Activated CD4-positive, alpha-beta T cell treated with anti-CD3 and anti-CD28 coated beads, Interleukin-2, amount 10 ng/mL, durations not matched to agents 7 days and 5 days (primary cell): ENCODE data around the gene AEN. TPM values are rescaled to one million over a fixed set of nuclear protein-coding genes. Genes with fewer than 3 reads are reported as not detected.
A peak's percentile ranks its signal among the peaks of the same experiment; 100 is the strongest.
"Not testable (repeated sequence)": the region's sequence is repeated elsewhere in the genome, so short reads cannot be mapped to it uniquely, and the experiment has no call there.

Experiments used
- CTCF ChIA-PET: fragments of 350-600 bp; sonication (Branson Sonifier 250); formaldehyde crosslinking; loops from one replicate; lab custom pipeline; 2021; ENCODE audit warnings: antibody characterized with exemption; lab: Charles Lee
- POLR2A ChIA-PET: fragments of 350-600 bp; sonication (Branson Sonifier 250); formaldehyde crosslinking; loops from one replicate; lab custom pipeline; 2021; ENCODE audit warnings: antibody characterized with exemption; lab: Charles Lee
- DNase-seq: peaks from one replicate; pipeline ENCODE4 v3.0.0-alpha.2; 2020
- H3K27ac Mint-ChIP-seq: one replicate; pipeline ENCODE4 v1.8.0; 2021; ENCODE audit warnings: mild to moderate bottlenecking, moderate library complexity, mixed read lengths
- H3K27me3 Mint-ChIP-seq: one replicate; pipeline ENCODE4 v1.8.0; 2021; ENCODE audit warnings: mixed read lengths
- H3K36me3 Mint-ChIP-seq: one replicate; pipeline ENCODE4 v1.8.0; 2021; ENCODE audit warnings: low read depth, mixed read lengths
- H3K4me1 Mint-ChIP-seq: one replicate; pipeline ENCODE4 v1.8.0; 2021; ENCODE audit warnings: mixed read lengths
- H3K4me3 Mint-ChIP-seq: one replicate; pipeline ENCODE4 v1.8.0; 2021; ENCODE audit warnings: mild to moderate bottlenecking, moderate library complexity, mixed read lengths
- H3K9me3 Mint-ChIP-seq: one replicate; pipeline ENCODE4 v1.8.0; 2021; ENCODE audit warnings: mixed read lengths
- total RNA-seq, 2 experiments: library from RNA; stranded (reverse); gene quantifications; one replicate each; pipeline ENCODE4 v1.2.3, GENCODE V29; 2021

The AEN gene
- total RNA-seq, 2 experiments from 2014 or later = 45.7 to 52.5 TPM

DNA sequence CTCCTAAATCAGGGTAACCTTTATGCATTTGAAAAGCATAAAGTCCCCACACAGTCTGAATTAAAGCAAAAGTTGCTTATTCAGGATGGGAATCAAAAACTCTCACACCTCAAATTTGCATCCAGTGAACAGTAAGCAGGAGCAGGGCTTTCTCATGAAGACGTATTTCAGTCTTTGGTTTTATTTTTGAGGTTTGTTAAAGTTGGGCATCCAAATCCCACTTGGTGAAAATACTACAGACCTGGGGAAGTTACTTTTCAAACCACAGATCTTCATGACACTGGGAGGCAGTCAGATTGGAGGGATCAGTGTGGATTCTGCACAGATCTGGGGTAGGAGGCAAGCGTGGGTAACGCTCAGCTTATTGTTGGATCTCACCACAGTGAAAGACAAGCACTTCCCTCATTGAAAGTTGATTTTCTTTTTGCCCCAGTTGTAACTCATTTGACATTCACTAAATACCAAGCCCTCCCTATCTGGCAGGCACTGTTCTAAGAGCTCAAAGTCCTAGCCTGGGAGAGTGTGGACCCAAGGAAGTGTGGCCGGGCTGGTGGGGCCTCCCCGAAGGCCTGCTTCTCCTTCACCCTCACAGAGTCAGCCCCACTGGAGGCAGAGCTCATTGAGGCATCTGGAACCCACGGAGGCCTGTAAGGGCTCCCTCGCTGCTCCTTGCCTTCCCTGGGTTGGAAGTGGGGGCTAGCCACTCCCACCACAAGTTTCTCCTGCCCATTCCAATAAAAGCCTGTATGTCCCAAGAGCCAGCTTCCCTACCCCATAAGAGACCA lies 16.9 kb downstream of the AEN start:
- no peak for DNase-seq
- ChIA-PET POLR2A (interaction anchor here (0.6 to 1.7 kb wide), 5 partner anchors 8 to 16 kb away, joined by 3 to 13 read pairs (median 7); no protein-coding TSS in a partner anchor), CTCF (interaction anchor here (0.6 to 1.6 kb wide), 6 partner anchors 12 to 463 kb away, joined by 3 to 5 read pairs (median 4); no protein-coding TSS in a partner anchor)
- Mint-ChIP-seq H3K9me3 (no peaks in the 10 kb centered on the region), H3K36me3 (peaks cover 70% of the 10 kb centered on the region), H3K4me3 (peak overlapping the region; percentile 88), H3K4me1 (peaks cover 72% of the 10 kb centered on the region), H3K27ac (peak overlapping the region; percentile 96), H3K27me3 (no peaks in the 10 kb centered on the region)

- ChIA-PET CTCF (interaction anchor here (0.6 to 1.6 kb wide), 6 partner anchors 11 to 462 kb away, joined by 3 to 5 read pairs (median 4); no protein-coding TSS in a partner anchor), POLR2A (interaction anchor here (0.5 to 1.7 kb wide), 6 partner anchors 9 to 173 kb away, joined by 3 to 13 read pairs (median 5); no protein-coding TSS in a partner anchor)
- H3K4me1 Mint-ChIP-seq = peaks cover 69% of the 10 kb centered on the region
- peak; percentile 98 for DNase-seq
- H3K9me3 Mint-ChIP-seq = no peaks in the 10 kb centered on the region
- no peaks in the 10 kb centered on the region for H3K27me3 Mint-ChIP-seq
- peak within 1 kb of the TSS; percentile 96 for H3K27ac Mint-ChIP-seq
- H3K36me3 Mint-ChIP-seq = peaks cover 70% of the 10 kb centered on the region
- peak within 1 kb of the TSS; percentile 88 for H3K4me3 Mint-ChIP-seq
Observed at GRCh38 chr15:88638626-88639372, 17.7 kb downstream of the AEN start, which contains the start of gene ISG20. Gene ISG20, plus strand, starts transcription at chr15:88639016. Its CDS starts 351 bp downstream, at chr15:88639367.

GRCh38 chr15:88641959-88642452 lies 20.9 kb downstream of the AEN start:
- peaks cover 71% of the 10 kb centered on the region for H3K4me1 Mint-ChIP-seq
- peaks cover 70% of the 10 kb centered on the region for H3K36me3 Mint-ChIP-seq
- peak overlapping the region; percentile 63 for H3K27ac Mint-ChIP-seq
- ChIA-PET POLR2A (no interaction called here), CTCF (no interaction called here)
- DNase-seq = no peak
- H3K9me3 Mint-ChIP-seq = no peaks in the 10 kb centered on the region
- H3K27me3 Mint-ChIP-seq = no peaks in the 10 kb centered on the region
- H3K4me3 Mint-ChIP-seq = peak overlapping the region; percentile 20

- H3K36me3 Mint-ChIP-seq = peaks cover 69% of the 10 kb centered on the region
- H3K27ac Mint-ChIP-seq = peak overlapping the region; percentile 63
- H3K9me3 Mint-ChIP-seq, H3K27me3 Mint-ChIP-seq, DNase-seq, CTCF ChIA-PET, POLR2A ChIA-PET: not testable (repeated sequence)
- H3K4me3 Mint-ChIP-seq = peak overlapping the region; percentile 37
- peaks cover 70% of the 10 kb centered on the region for H3K4me1 Mint-ChIP-seq
Observed at GRCh38 chr15:88642514-88642913, 21.4 kb downstream of the AEN start.

DNA sequence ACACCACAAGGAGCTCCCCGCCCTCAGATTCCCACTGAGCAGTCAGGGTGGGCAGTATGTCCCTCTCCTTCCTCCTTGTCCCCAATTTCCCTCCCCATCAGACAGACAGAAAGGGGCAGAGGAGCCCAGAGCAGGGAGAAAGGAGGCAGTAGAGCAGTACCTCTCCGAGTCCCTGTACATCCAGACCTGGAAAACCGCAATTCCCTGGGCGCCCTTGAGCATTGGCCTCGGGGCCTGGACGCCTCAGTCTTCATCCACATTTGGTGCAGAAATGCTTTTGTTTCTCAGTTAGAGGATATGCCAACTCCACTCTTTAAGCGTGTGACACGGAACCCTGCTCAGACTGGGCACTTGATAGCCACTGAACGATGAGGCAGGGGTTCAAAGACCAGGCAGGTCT lies 23.6 kb downstream of the AEN start:
- no peak for DNase-seq
- Mint-ChIP-seq H3K4me3 (no peak overlapping the region), H3K4me1 (peaks cover 78% of the 10 kb centered on the region), H3K9me3 (no peaks in the 10 kb centered on the region), H3K36me3 (peaks cover 78% of the 10 kb centered on the region), H3K27me3 (no peaks in the 10 kb centered on the region), H3K27ac (no peak overlapping the region)
- ChIA-PET POLR2A (no interaction called here), CTCF (interaction anchor here (0.8 to 1.9 kb wide), 3 partner anchors 12 to 1415 kb away, joined by 4 to 7 read pairs (median 7); no protein-coding TSS in a partner anchor)

DNA sequence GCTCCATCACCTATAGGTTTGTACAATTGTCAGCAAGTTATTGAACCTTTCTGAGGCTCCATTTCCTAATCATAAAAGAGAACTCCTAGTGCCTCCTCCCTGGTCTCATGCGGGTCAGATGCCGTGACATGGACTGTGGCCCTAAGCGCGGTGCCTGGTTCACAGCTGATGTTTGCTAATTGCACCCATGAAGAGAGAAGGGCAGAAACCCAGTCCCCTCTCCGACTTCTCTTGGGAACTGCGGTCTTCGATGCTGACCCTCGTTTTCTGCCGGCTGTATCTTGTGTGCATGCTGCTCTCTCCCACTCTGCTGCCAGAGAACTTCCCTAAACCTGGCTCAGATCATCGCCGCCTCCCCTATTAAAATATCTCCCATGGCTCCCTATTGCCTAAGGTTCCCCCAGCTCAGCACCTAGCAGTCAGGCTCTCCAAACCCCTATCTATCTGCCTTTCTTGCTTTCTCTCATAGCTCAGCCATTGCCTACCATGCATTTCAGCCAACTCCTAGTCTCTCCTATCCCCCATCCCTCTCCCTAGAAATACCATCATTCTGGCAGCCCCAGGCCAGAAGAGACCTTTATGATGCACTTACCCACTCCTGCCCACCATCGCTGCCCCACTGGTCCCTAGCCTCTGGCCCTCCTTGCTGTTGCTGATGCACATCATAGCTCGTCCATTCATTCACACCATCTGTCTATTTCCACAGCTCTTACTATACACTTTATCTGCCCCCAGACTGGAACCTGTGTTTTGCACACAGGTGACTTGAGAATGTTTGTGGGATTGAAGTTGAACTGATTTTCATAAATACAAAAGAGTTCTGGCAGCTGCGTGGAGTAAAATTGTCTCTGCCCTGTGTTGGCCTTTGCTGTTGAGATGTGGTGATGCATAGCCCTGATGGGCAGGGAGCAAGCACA lies 24.3 kb downstream of the AEN start:
- peak overlapping the region; percentile 46 for H3K27ac Mint-ChIP-seq
- no peaks in the 10 kb centered on the region for H3K9me3 Mint-ChIP-seq
- H3K4me1 Mint-ChIP-seq = peaks cover 77% of the 10 kb centered on the region
- ChIA-PET POLR2A (no interaction called here), CTCF (interaction anchor here (0.8 to 1.9 kb wide), 3 partner anchors 16 to 1415 kb away, joined by 3 to 7 read pairs (median 7); no protein-coding TSS in a partner anchor)
- H3K27me3 Mint-ChIP-seq = no peaks in the 10 kb centered on the region
- DNase-seq = no peak
- peaks cover 72% of the 10 kb centered on the region for H3K36me3 Mint-ChIP-seq
- no peak overlapping the region for H3K4me3 Mint-ChIP-seq

GRCh38 chr15:88646088-88646405 lies 24.9 kb downstream of the AEN start:
- ChIA-PET POLR2A (no interaction called here), CTCF (interaction anchor here (1.1 to 1.9 kb wide), 2 partner anchors 15 to 22 kb away, joined by 3 to 7 read pairs; no protein-coding TSS in a partner anchor)
- Mint-ChIP-seq H3K36me3 (peaks cover 75% of the 10 kb centered on the region), H3K9me3 (no peaks in the 10 kb centered on the region), H3K27me3 (no peaks in the 10 kb centered on the region), H3K27ac (no peak overlapping the region), H3K4me3 (no peak overlapping the region), H3K4me1 (peaks cover 80% of the 10 kb centered on the region)
- DNase-seq = no peak

DNA sequence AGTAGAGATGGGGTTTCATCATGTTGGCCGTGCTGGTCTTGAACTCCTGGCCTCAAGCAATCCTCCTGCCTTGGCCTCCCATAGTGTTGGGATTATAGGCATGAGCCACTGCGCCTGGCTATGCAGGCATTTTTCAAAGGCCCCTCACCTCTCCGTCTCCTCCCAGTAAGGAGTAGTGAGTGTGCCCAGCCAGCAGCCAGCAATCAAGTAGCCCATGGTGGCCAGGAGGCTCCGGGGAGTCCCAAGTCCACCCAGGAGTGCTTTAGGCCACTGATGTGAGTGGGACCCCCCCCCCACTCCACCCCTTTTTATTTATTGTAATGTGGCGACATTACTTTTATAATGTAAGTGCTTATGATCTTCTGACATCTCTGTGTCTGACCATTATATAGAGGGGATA lies 25.8 kb downstream of the AEN start:
- no peaks in the 10 kb centered on the region for H3K27me3 Mint-ChIP-seq
- peak overlapping the region; percentile 47 for H3K27ac Mint-ChIP-seq
- H3K4me1 Mint-ChIP-seq = peaks cover 88% of the 10 kb centered on the region
- DNase-seq = no peak
- H3K36me3 Mint-ChIP-seq = peaks cover 80% of the 10 kb centered on the region
- ChIA-PET CTCF (interaction anchor here (1.1 to 1.9 kb wide), 3 partner anchors 14 to 23 kb away, joined by 3 to 7 read pairs (median 5); no protein-coding TSS in a partner anchor), POLR2A (no interaction called here)
- H3K9me3 Mint-ChIP-seq = no peaks in the 10 kb centered on the region
- H3K4me3 Mint-ChIP-seq = no peak overlapping the region

- ChIA-PET POLR2A (no interaction called here), CTCF (interaction anchor here (1.8 kb wide), 1 partner anchor 23 kb away, joined by 5 read pairs; no protein-coding TSS in a partner anchor)
- H3K9me3 Mint-ChIP-seq = no peaks in the 10 kb centered on the region
- no peaks in the 10 kb centered on the region for H3K27me3 Mint-ChIP-seq
- DNase-seq = no peak
- H3K4me3 Mint-ChIP-seq = peak overlapping the region; percentile 17
- H3K36me3 Mint-ChIP-seq = peaks cover 75% of the 10 kb centered on the region
- H3K4me1 Mint-ChIP-seq = peaks cover 84% of the 10 kb centered on the region
- H3K27ac Mint-ChIP-seq = peak overlapping the region; percentile 86
Observed at GRCh38 chr15:88647351-88648105, 26.4 kb downstream of the AEN start.

- H3K4me1 Mint-ChIP-seq = peaks cover 87% of the 10 kb centered on the region
- peak; percentile 12 for DNase-seq
- H3K36me3 Mint-ChIP-seq = peaks cover 75% of the 10 kb centered on the region
Observed at GRCh38 chr15:88648357-88649214, 27.4 kb downstream of the AEN start.

More at GRCh38 chr15:88648357-88649214, 27.4 kb downstream of the AEN start:
- H3K27ac Mint-ChIP-seq = peak overlapping the region; percentile 94
- H3K27me3 Mint-ChIP-seq = no peaks in the 10 kb centered on the region
- no peaks in the 10 kb centered on the region for H3K9me3 Mint-ChIP-seq
- peak overlapping the region; percentile 59 for H3K4me3 Mint-ChIP-seq
- ChIA-PET POLR2A (interaction anchor here (1.2 kb wide), 1 partner anchor 10 kb away, joined by 3 read pairs; the partner anchor contains the start of gene ISG20), CTCF (interaction anchor here (1.1 to 1.8 kb wide), 2 partner anchors 24 to 257 kb away, joined by 3 to 5 read pairs; no protein-coding TSS in a partner anchor)
